Spleen (tissue), 11 donors: ENCODE measurements around the gene WDR73. TPM values are rescaled to one million over a fixed set of nuclear protein-coding genes. Genes with fewer than 3 reads are reported as not detected.

Source experiments
- DNase-seq: peaks from one replicate; pipeline ENCODE4 v3.0.0-alpha.2; 2020
- H3K27ac ChIP-seq, 8 donors: fragments of 200-600 bp; sonication (generic) in 7 of 8; 1 replicate in 4 of 8; 2 replicates in 4 of 8; pipeline versions ENCODE4 v1.5.0 to v1.8.0; 2016 to 2021; ENCODE audit warnings: inconsistent platforms in 4 of 8, mild to moderate bottlenecking in 4 of 8, moderate library complexity in 1 of 8
- H3K27me3 ChIP-seq, 7 donors: fragments of 200-600 bp; sonication (generic) in 6 of 7; replicated peaks in 1 of 7; 1 replicate in 4 of 7; 2 replicates in 3 of 7; pipeline versions ENCODE4 v1.5.0 to v1.8.0; 2016 to 2021; ENCODE audit warnings: inconsistent platforms in 3 of 7, mild to moderate bottlenecking in 1 of 7
- H3K36me3 ChIP-seq, 6 donors: fragments of 200-600 bp; sonication (generic) in 5 of 6; 1 replicate in 4 of 6; 2 replicates in 2 of 6; pipeline versions ENCODE4 v1.5.0 to v1.8.0; 2016 to 2021; ENCODE audit warnings: inconsistent platforms in 2 of 6
- H3K4me1 ChIP-seq, 6 donors: fragments of 200-600 bp; sonication (generic) in 5 of 6; 1 replicate in 3 of 6; 2 replicates in 3 of 6; pipeline versions ENCODE4 v1.5.0 to v1.8.0; 2016 to 2021; ENCODE audit warnings: inconsistent platforms in 3 of 6
- H3K4me3 ChIP-seq, 8 donors: fragments of 200-600 bp; sonication (generic) in 7 of 8; 1 replicate in 4 of 8; 2 replicates in 4 of 8; pipeline versions ENCODE4 v1.5.0 to v1.8.0; 2016 to 2021; ENCODE audit warnings: inconsistent platforms in 4 of 8, mild to moderate bottlenecking in 4 of 8, moderate library complexity in 2 of 8
- H3K9me3 ChIP-seq, 8 donors: fragments of 200-600 bp; sonication (generic) in 7 of 8; 1 replicate in 4 of 8; 2 replicates in 4 of 8; pipeline versions ENCODE4 v1.5.0 to v1.8.0; 2016 to 2021; ENCODE audit warnings: inconsistent platforms in 4 of 8
- POLR2A ChIP-seq, 3 donors: fragments of 450-650 bp; IDR thresholded peaks; one replicate each; pipeline ENCODE4 v1.5.1; 2017; ENCODE audit warnings: antibody characterized with exemption in 3 of 3, mild to moderate bottlenecking in 1 of 3
- POLR2AphosphoS5 ChIP-seq, 3 donors: sonication (generic); formaldehyde crosslinking; IDR thresholded peaks; one replicate each; pipeline ENCODE4 v1.5.1; 2017; ENCODE audit warnings: antibody characterized with exemption in 3 of 3
- WGBS, 5 donors: extraction: QIAGEN DNeasy Blood & Tissue Kit in 3 of 5; methylation state at CpG; one replicate each; pipeline versions ENCODE4 v1.1.5 to v1.1.7; 2013 to 2018; 5-methylcytosine and 5-hydroxymethylcytosine counted together
- intact Hi-C: fragments of 100-400 bp; cut with DNase I; formaldehyde crosslinking; loops from one replicate; pipeline ENCODE4 v1.15.0; 2023; ENCODE audit warnings: low total_unique reads
- polyA plus RNA-seq, 3 donors: library from polyadenylated mRNA; stranded (reverse); fragments of 200-250 nt; gene quantifications; one replicate each; pipeline ENCODE4 v1.2.1, GENCODE V29; 2013
- total RNA-seq, 7 donors: library from RNA; depleted of rRNA in 3 of 7; stranded (reverse); fragments of >200 nt in 3 of 7; fragmentation: NEBNext Ultra II Directional in 4 of 7; extraction: Animal tissue kit (Norgen Biotek cat#: 25700) in 4 of 7; gene quantifications; one replicate each; pipeline versions ENCODE4 v1.1.0 to v1.2.1, GENCODE V29; 2016 to 2021
- TF ChIP-seq, protein P1 (sequence below), 11 experiments: fragments of 200-600 bp in 7 of 11; fragments of 450-650 bp in 4 of 11; sonication (generic) in 4 of 11; IDR thresholded peaks in 8 of 11; conservative IDR thresholded peaks in 3 of 11; 1 replicate in 7 of 11; 2 replicates in 4 of 11; pipeline versions ENCODE4 v1.4.0 to v1.8.0; 2016 to 2021; ENCODE audit warnings: antibody characterized with exemption in 11 of 11, inconsistent platforms in 4 of 11, mild to moderate bottlenecking in 1 of 11
- donor health status: healthy with polysubstance abuse.
- donor health status: DM: no; HTN: no; CAD: no; lungs with moderate emphysema.
- donor health status: DM: no; HTN: no; CAD: no.
- donor health status: Bipolar disorder and iron deficiency.
- donor health status: healthy.
- donor health status: DM: no; HTN: no; CAD: no.
- donor health status: DM: yes; HTN: yes; CAD: no.

The WDR73 gene
- total and polyA plus RNA-seq, 10 donors, result 12.7 to 31.6 (median 24.4) TPM

DNA sequence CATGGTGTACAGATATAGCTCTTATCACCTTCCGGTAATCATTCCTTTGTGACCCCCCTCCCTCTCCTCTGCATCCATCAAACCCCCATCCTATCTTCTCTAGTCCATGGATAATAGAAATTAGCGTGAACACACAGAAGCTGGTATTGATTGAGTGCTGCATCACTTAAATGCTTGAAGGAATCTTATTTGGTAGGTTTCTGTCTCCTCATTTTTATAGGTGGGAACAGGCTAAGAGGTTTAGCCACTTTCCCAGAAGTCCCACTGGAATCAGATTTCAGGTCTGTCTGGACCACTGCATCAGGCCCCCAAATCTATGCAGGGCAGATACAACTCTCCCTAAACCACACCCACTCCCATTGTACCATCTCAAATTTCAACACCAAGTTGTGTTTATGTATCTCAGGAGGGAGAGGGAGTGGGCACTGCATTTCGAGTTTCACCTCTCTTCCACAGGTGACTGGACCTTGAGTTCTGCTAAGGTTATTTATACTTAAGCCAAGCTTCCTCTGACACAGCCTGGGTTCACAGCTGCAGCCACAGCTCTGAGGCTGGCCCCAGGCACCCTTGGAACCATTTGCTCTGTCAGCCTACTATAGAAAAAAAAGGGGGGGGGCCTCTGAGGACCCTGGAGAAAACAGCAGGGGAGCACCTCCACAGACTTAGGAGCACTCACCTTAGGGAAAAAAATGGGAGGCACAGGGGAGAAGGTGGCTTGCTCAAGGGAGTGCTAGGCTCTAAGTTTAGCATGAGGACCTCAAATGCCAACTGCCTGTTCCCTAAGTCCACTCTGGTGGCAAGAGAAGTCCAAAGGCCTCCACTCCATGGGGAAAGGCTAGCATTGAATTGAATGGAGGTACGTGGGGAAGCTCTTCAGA is 6.1 kb upstream of the WDR73 start:
- intact Hi-C loops, result loop anchor here (10.0 kb wide), 1 partner anchor 65 kb away; no protein-coding TSS in a partner anchor
- Histone ChIP-seq H3K27me3 (no peaks in the 10 kb centered on the region), H3K4me3 (no peak overlapping the region), H3K27ac (no peak overlapping the region), H3K9me3 (no peaks in the 10 kb centered on the region), H3K4me1 (peaks cover 4 to 45% (median 27%) of the 10 kb centered on the region in 6 donors), H3K36me3 (peaks cover 0 to 22% (median 3%) of the 10 kb centered on the region in 6 donors)
- WGBS, 5 donors, result 81 to 87% (median 83%) methylated on average over 4 of the region's 4 CpGs
- TF ChIP-seq POLR2A (IDR thresholded peaks at IDR 0.05) (no peak), POLR2AphosphoS5 (IDR thresholded peaks at IDR 0.05) (no peak)
- TF ChIP-seq, protein P1, sequence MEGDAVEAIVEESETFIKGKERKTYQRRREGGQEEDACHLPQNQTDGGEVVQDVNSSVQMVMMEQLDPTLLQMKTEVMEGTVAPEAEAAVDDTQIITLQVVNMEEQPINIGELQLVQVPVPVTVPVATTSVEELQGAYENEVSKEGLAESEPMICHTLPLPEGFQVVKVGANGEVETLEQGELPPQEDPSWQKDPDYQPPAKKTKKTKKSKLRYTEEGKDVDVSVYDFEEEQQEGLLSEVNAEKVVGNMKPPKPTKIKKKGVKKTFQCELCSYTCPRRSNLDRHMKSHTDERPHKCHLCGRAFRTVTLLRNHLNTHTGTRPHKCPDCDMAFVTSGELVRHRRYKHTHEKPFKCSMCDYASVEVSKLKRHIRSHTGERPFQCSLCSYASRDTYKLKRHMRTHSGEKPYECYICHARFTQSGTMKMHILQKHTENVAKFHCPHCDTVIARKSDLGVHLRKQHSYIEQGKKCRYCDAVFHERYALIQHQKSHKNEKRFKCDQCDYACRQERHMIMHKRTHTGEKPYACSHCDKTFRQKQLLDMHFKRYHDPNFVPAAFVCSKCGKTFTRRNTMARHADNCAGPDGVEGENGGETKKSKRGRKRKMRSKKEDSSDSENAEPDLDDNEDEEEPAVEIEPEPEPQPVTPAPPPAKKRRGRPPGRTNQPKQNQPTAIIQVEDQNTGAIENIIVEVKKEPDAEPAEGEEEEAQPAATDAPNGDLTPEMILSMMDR (IDR thresholded peaks at IDR 0.05 in 8 of 11, conservative IDR thresholded peaks at IDR 0.05 in 3 of 11), result no peak
- DNase-seq, result no peak

DNA sequence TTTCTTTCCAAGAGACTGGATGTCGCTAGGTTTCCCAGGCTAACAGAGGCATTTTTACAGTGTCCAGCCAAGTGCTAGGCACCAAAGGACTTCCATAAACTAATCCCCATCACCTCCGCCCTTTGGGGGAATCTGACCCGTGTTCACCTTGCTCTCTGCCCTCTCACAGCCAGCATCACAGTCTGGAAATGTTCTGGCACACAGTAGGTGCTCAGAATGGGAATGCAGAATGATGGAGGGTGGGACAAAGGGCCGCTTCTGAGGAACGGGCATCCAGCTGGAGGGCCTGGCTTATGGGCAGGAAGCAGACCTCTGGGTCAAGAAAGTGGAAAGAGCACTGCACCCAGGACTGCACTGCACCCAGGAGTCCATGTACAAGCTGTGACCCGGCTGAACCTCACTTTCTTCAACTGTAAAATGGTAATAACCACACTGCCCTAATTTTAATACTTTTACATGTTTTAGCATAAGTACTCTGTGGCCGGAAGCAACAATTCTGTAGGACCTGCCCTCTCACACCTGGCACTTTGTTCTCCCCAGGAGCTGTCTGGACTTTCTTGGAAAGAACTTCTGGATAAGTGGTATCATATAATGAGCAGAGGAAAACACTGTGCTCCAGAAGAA is 4.8 kb upstream of the WDR73 start:
- DNase-seq, result no peak
- Histone ChIP-seq H3K27ac (peak overlapping the region; percentile 70 to 86 (median 80)), H3K9me3 (no peaks in the 10 kb centered on the region), H3K4me3 (peak overlapping the region in 7 of 8 donors; percentile 47 to 79 (median 52)), H3K4me1 (peaks cover 4 to 53% (median 35%) of the 10 kb centered on the region in 6 donors), H3K36me3 (peaks cover 0 to 10% (median 0%) of the 10 kb centered on the region in 6 donors), H3K27me3 (no peaks in the 10 kb centered on the region)
- TF ChIP-seq, protein P1 (IDR thresholded peaks at IDR 0.05 in 8 of 11, conservative IDR thresholded peaks at IDR 0.05 in 3 of 11), result no peak
- TF ChIP-seq POLR2AphosphoS5 (IDR thresholded peaks at IDR 0.05) (no peak), POLR2A (IDR thresholded peaks at IDR 0.05) (no peak)
- intact Hi-C loops, result loop anchor here (10.0 kb wide), 1 partner anchor 64 kb away; no protein-coding TSS in a partner anchor
- WGBS, 5 donors, result 38 to 58% (median 49%) methylated on average over 7 of the region's 7 CpGs

DNA sequence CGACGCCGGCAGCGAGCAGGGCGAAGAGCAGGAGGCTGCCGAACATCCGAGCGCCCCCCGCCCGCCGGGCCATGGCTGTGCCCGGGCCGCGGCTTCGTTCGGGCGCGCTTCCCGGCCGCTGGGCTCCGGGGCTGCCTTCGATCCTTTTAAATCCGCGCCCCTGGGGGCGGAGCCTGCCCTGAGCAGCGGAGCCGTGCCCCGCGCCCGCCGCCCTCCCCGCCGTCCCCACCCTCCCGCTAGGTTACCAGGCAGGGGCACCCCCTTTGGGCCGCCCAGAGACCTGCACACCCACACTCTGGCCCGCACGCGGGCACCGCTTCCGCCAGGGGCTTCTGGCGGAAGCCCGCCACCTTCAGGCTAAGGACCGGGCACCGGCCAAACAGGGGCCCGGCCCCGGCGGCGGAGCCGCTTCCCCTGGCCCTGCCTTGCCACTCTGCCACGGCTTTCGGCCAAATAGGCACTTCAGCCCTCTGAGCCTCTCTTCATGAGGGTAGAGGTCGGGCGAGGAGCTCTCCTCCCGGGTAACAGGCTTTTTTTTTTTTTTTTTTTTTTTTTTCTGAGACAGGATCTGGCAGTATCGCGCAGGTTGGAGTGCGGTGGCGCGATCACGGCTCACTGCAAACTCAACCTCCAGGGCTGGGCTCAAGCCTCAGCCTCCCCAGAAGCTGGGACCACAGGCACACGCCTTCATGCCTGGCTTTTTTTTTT is 4.2 kb upstream of the WDR73 start, which contains the start of gene NMB:
Gene NMB, minus strand, starts transcription at position 120 of the 708 bp plus-strand sequence. Its CDS starts 47 bp downstream, at position 73.
- intact Hi-C loops, result loop anchor here (10.0 kb wide), 1 partner anchor 63 kb away; no protein-coding TSS in a partner anchor
- peak within 1 kb of the TSS; percentile 70 to 86 (median 80) for H3K27ac ChIP-seq
- peaks cover 8 to 59% (median 41%) of the 10 kb centered on the region in 6 donors for H3K4me1 ChIP-seq
- peak within 1 kb of the TSS; percentile 47 to 79 (median 52) for H3K4me3 ChIP-seq
- TF ChIP-seq, protein P1 (IDR thresholded peaks at IDR 0.05 in 8 of 11, conservative IDR thresholded peaks at IDR 0.05 in 3 of 11), result peak; percentile 41 to 86 (median 77)
- peak; percentile 44 to 85 (median 69) for TF ChIP-seq POLR2AphosphoS5 (IDR thresholded peaks at IDR 0.05)
- no peak for TF ChIP-seq POLR2A (IDR thresholded peaks at IDR 0.05)
- H3K36me3 ChIP-seq, result peaks cover 0 to 6% (median 0%) of the 10 kb centered on the region in 6 donors
- DNase-seq, result peak; percentile 97
- WGBS, 5 donors, result 0 to 1% (median 1%) methylated on average over 37 to 61 of the region's 61 CpGs
- no peaks in the 10 kb centered on the region for H3K9me3 ChIP-seq
- H3K27me3 ChIP-seq, result no peaks in the 10 kb centered on the region
